ENCODE data around the gene TSPAN33.
A peak's percentile ranks its signal among the peaks of the same experiment; 100 is the strongest.

TSPAN33 gene

DNA sequence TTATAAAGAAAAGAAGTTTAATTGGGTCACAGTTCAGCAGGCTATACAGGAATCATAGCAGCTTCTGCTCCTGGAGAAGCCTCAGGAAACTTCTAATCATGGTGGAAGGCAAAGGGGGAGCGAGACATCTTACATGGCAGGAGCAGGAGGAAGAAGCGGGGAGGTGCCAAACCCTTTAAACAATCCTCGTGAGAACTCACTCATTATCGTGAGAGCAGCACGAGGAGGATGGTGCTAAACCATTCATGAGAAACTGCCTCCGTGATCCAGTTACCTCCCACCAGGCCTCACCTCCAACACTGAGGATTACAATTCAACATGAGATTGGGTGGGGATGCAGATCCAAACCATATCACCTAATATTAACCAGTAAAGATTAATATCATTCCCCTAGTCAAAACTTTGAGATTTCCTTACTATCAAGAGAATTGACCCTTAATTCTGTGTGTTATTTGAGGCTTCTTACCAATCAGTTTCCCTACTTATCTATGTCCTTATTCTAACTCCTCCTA lies 42.3 kb downstream of the TSPAN33 start:
- Histone ChIP-seq H3K9me3 (ENCODE audit: low read length) (no peaks in the 10 kb centered on the region), H3K4me3 (ENCODE audit: low read depth in 1 of 2, low read length in 2 of 2) (no peak overlapping the region), H3K27me3 (ENCODE audit: control insufficient read depth in 1 of 2, insufficient read depth in 2 of 2, low read length in 2 of 2) (no peaks in the 10 kb centered on the region), H3K36me3 (ENCODE audit: insufficient read depth, low read length) (no peaks in the 10 kb centered on the region), H3K27ac (ENCODE audit: low read depth, low read length) (no peak overlapping the region), H3K9ac (ENCODE audit: low read length) (no peak overlapping the region), H3K4me1 (ENCODE audit: insufficient read depth, low read length) (peaks cover 13% of the 10 kb centered on the region)

DNA sequence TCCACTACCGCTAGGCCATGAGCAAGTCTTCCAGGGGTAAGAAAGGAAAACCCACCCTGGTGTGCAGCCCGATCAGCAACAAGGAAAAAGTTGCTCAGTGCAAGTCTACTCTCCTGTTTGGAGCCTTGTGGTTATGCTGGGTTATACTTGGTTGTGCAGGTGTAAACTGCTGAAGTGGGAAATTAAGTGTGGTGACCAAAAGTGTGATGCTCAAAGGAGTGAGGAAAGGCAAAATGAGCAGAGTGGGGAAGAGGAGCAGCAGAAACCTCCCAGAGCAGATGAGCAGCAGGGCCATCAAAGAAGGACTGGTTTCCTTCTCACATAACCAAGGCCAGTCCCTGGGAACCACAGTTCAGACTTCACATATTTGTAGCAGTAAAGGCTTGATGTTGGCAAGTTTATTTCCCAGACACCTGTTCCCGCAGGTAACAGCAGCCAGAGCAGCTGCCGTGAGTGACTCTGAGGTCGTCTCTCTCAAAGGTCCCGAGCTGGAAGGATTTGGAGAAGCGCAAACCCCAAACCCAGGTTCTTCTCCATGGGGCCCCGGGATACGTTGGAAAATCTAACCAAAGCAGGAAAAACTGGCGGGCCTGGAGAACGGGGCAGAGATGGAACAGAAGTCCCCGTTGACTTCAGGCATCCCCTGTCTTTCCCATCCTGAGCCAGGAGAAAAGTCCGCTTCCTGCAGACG lies 43.3 kb downstream of the TSPAN33 start:
- H3K36me3 ChIP-seq (ENCODE audit: insufficient read depth, low read length), result no peaks in the 10 kb centered on the region
- no peak overlapping the region for H3K9ac ChIP-seq (ENCODE audit: low read length)
- no peaks in the 10 kb centered on the region for H3K9me3 ChIP-seq (ENCODE audit: low read length)
- peak overlapping the region; percentile 75 to 89 for H3K4me3 ChIP-seq (ENCODE audit: low read depth in 1 of 2, low read length in 2 of 2)
- no peaks in the 10 kb centered on the region for H3K27me3 ChIP-seq (ENCODE audit: control insufficient read depth in 1 of 2, insufficient read depth in 2 of 2, low read length in 2 of 2)
- H3K4me1 ChIP-seq (ENCODE audit: insufficient read depth, low read length), result peaks cover 13% of the 10 kb centered on the region
- H3K27ac ChIP-seq (ENCODE audit: low read depth, low read length), result peak overlapping the region; percentile 74

GRCh38 chr7:129188372-129188891 lies 43.9 kb downstream of the TSPAN33 start, which contains the start of gene SMO:
Gene SMO (plus strand): TSS chr7:129188633. CDS start chr7:129189152, 519 bp downstream.
- peak within 1 kb of the TSS; percentile 74 for H3K27ac ChIP-seq (ENCODE audit: low read depth, low read length)
- peaks cover 13% of the 10 kb centered on the region for H3K4me1 ChIP-seq (ENCODE audit: insufficient read depth, low read length)
- no peaks in the 10 kb centered on the region for H3K36me3 ChIP-seq (ENCODE audit: insufficient read depth, low read length)
- H3K9ac ChIP-seq (ENCODE audit: low read length), result peak within 1 kb of the TSS; percentile 78
- peak within 1 kb of the TSS; percentile 75 to 89 for H3K4me3 ChIP-seq (ENCODE audit: low read depth in 1 of 2, low read length in 2 of 2)
- no peaks in the 10 kb centered on the region for H3K9me3 ChIP-seq (ENCODE audit: low read length)
- no peaks in the 10 kb centered on the region for H3K27me3 ChIP-seq (ENCODE audit: control insufficient read depth in 1 of 2, insufficient read depth in 2 of 2, low read length in 2 of 2)

- Histone ChIP-seq H3K27me3 (ENCODE audit: control insufficient read depth in 1 of 2, insufficient read depth in 2 of 2, low read length in 2 of 2) (no peaks in the 10 kb centered on the region), H3K9ac (ENCODE audit: low read length) (peak overlapping the region; percentile 78), H3K9me3 (ENCODE audit: low read length) (no peaks in the 10 kb centered on the region), H3K27ac (ENCODE audit: low read depth, low read length) (peak overlapping the region; percentile 74), H3K4me1 (ENCODE audit: insufficient read depth, low read length) (peaks cover 13% of the 10 kb centered on the region), H3K4me3 (ENCODE audit: low read depth in 1 of 2, low read length in 2 of 2) (peak overlapping the region; percentile 75 to 89), H3K36me3 (ENCODE audit: insufficient read depth, low read length) (no peaks in the 10 kb centered on the region)
Observed at GRCh38 chr7:129188892-129189660, 44.6 kb downstream of the TSPAN33 start.

DNA sequence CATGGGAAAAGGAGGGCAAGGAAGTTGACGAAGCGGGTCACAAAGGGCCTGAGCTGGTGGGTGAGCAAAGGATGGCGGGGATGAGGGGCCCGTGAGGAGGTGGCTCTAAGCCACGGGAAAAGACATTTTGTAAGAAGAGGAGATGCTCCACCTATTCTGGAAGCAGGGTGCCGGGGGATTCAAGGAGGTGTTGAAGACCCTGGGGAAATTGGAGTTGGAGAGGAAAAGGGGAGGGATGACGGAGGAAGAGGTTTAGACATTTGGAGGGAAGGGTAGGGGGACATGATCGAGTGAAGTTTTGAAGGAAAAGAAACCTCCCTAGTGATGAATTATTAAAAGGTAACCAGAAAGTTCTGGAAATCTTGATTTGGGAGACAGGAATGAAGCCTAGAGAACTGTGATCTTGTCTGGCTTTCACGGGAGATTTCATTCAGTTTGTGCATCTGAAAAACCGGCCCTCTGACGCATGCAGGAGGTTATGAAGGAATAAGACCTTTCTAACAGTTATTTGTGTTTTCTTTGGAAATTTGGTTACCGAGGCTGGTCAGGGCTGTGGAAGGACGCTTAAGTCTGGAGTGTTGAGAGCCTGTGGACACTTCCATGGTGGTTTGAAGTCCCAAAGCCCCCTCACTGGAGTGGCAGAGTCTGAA lies 45.3 kb downstream of the TSPAN33 start:
- H3K27ac ChIP-seq (ENCODE audit: low read depth, low read length), result no peak overlapping the region

GRCh38 chr7:129191272-129191671 lies 46.8 kb downstream of the TSPAN33 start:
- Histone ChIP-seq H3K4me1 (ENCODE audit: insufficient read depth, low read length) (peaks cover 13% of the 10 kb centered on the region), H3K27ac (ENCODE audit: low read depth, low read length) (no peak overlapping the region), H3K4me3 (ENCODE audit: low read depth in 1 of 2, low read length in 2 of 2) (no peak overlapping the region), H3K27me3 (ENCODE audit: control insufficient read depth in 1 of 2, insufficient read depth in 2 of 2, low read length in 2 of 2) (no peaks in the 10 kb centered on the region), H3K9me3 (ENCODE audit: low read length) (no peaks in the 10 kb centered on the region), H3K9ac (ENCODE audit: low read length) (no peak overlapping the region), H3K36me3 (ENCODE audit: insufficient read depth, low read length) (no peaks in the 10 kb centered on the region)

More for the DNA sequence above, 45.3 kb downstream of the TSPAN33 start:
- H3K9ac ChIP-seq (ENCODE audit: low read length), result peak overlapping the region; percentile 78
- peak overlapping the region; percentile 75 to 89 for H3K4me3 ChIP-seq (ENCODE audit: low read depth in 1 of 2, low read length in 2 of 2)
- peaks cover 13% of the 10 kb centered on the region for H3K4me1 ChIP-seq (ENCODE audit: insufficient read depth, low read length)
- no peaks in the 10 kb centered on the region for H3K9me3 ChIP-seq (ENCODE audit: low read length)
- no peaks in the 10 kb centered on the region for H3K27me3 ChIP-seq (ENCODE audit: control insufficient read depth in 1 of 2, insufficient read depth in 2 of 2, low read length in 2 of 2)
- no peaks in the 10 kb centered on the region for H3K36me3 ChIP-seq (ENCODE audit: insufficient read depth, low read length)

DNA sequence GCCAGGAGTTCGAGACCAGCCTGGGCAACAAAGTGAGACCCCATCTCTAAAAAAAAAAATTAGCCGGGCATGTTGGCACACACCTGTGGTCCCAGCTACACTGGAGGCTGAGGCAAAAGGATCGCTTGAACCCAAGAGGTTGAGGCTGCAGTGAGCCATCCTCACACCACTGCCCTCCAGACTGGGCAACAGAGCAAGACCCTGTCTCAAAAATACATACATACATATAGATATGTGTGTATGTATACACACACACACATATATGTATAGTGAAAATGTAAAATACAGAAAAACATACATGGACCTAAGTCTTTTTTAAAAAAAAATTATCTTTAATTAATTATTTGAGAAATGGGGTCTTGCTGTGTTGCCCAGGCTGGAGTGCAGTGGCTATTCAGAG lies 49.4 kb downstream of the TSPAN33 start:
- Histone ChIP-seq H3K27me3 (ENCODE audit: control insufficient read depth in 1 of 2, insufficient read depth in 2 of 2, low read length in 2 of 2) (no peaks in the 10 kb centered on the region), H3K27ac (ENCODE audit: low read depth, low read length) (no peak overlapping the region), H3K4me3 (ENCODE audit: low read depth in 1 of 2, low read length in 2 of 2) (no peak overlapping the region), H3K4me1 (ENCODE audit: insufficient read depth, low read length) (peaks cover 13% of the 10 kb centered on the region), H3K36me3 (ENCODE audit: insufficient read depth, low read length) (no peaks in the 10 kb centered on the region), H3K9me3 (ENCODE audit: low read length) (no peaks in the 10 kb centered on the region), H3K9ac (ENCODE audit: low read length) (no peak overlapping the region)

GRCh38 chr7:129197771-129198170 lies 53.3 kb downstream of the TSPAN33 start:
- no peaks in the 10 kb centered on the region for H3K4me1 ChIP-seq (ENCODE audit: insufficient read depth, low read length)
- no peaks in the 10 kb centered on the region for H3K27me3 ChIP-seq (ENCODE audit: control insufficient read depth in 1 of 2, insufficient read depth in 2 of 2, low read length in 2 of 2)
- H3K36me3 ChIP-seq (ENCODE audit: insufficient read depth, low read length), result no peaks in the 10 kb centered on the region
- H3K4me3 ChIP-seq (ENCODE audit: low read depth in 1 of 2, low read length in 2 of 2), result no peak overlapping the region
- H3K9me3 ChIP-seq (ENCODE audit: low read length), result no peaks in the 10 kb centered on the region
- H3K27ac ChIP-seq (ENCODE audit: low read depth, low read length), result no peak overlapping the region
- H3K9ac ChIP-seq (ENCODE audit: low read length), result no peak overlapping the region

DNA sequence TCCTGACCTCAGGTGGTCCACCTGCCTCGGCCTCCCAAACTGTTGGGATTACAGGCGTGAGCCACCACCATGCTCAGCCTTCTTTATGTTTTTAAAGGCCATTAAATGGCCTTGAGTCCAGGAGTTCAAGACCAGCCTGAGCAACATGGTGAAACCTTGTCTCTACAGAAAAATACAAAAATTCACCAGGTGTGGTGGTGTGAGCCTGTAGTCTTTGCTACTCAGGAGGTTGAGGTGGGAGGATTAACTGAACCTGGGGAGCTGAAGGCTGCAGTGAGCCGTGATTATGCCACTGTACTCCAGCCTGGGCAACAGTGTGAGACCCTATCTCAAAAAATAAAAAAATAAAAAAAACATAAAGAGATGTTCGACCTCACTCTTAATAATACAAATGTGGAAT lies 54.9 kb downstream of the TSPAN33 start:
- Histone ChIP-seq H3K27me3 (ENCODE audit: control insufficient read depth in 1 of 2, insufficient read depth in 2 of 2, low read length in 2 of 2) (no peaks in the 10 kb centered on the region), H3K4me1 (ENCODE audit: insufficient read depth, low read length) (no peaks in the 10 kb centered on the region), H3K9me3 (ENCODE audit: low read length) (no peaks in the 10 kb centered on the region), H3K27ac (ENCODE audit: low read depth, low read length) (no peak overlapping the region), H3K9ac (ENCODE audit: low read length) (no peak overlapping the region), H3K4me3 (ENCODE audit: low read depth in 1 of 2, low read length in 2 of 2) (no peak overlapping the region), H3K36me3 (ENCODE audit: insufficient read depth, low read length) (no peaks in the 10 kb centered on the region)

GRCh38 chr7:129202058-129202777 lies 57.7 kb downstream of the TSPAN33 start:
- no peak overlapping the region for H3K27ac ChIP-seq (ENCODE audit: low read depth, low read length)
- peaks cover 5% of the 10 kb centered on the region for H3K36me3 ChIP-seq (ENCODE audit: insufficient read depth, low read length)
- H3K27me3 ChIP-seq (ENCODE audit: control insufficient read depth in 1 of 2, insufficient read depth in 2 of 2, low read length in 2 of 2), result no peaks in the 10 kb centered on the region
- no peak overlapping the region for H3K9ac ChIP-seq (ENCODE audit: low read length)
- H3K4me1 ChIP-seq (ENCODE audit: insufficient read depth, low read length), result no peaks in the 10 kb centered on the region
- H3K9me3 ChIP-seq (ENCODE audit: low read length), result no peaks in the 10 kb centered on the region
- H3K4me3 ChIP-seq (ENCODE audit: low read depth in 1 of 2, low read length in 2 of 2), result no peak overlapping the region
